Ureter (tissue), 1 donor: Measurements from ENCODE around the gene AKT1S1. TPM values are rescaled to one million over a fixed set of nuclear protein-coding genes. Genes with fewer than 3 reads are reported as not detected.

ENCODE experiments used
- DNase-seq: peaks from one replicate; pipeline ENCODE4 v3.0.0-alpha.2; 2020; ENCODE audit warnings: low spot score
- total RNA-seq: library from RNA; stranded (reverse); gene quantifications from one replicate; pipeline ENCODE4 v1.2.4, GENCODE V29; 2023
- donor health status: DM: yes; HTN: yes; CAD: no.

AKT1S1 gene
- total RNA-seq, 1 donor from 2014 or later: 32.8 TPM

DNA sequence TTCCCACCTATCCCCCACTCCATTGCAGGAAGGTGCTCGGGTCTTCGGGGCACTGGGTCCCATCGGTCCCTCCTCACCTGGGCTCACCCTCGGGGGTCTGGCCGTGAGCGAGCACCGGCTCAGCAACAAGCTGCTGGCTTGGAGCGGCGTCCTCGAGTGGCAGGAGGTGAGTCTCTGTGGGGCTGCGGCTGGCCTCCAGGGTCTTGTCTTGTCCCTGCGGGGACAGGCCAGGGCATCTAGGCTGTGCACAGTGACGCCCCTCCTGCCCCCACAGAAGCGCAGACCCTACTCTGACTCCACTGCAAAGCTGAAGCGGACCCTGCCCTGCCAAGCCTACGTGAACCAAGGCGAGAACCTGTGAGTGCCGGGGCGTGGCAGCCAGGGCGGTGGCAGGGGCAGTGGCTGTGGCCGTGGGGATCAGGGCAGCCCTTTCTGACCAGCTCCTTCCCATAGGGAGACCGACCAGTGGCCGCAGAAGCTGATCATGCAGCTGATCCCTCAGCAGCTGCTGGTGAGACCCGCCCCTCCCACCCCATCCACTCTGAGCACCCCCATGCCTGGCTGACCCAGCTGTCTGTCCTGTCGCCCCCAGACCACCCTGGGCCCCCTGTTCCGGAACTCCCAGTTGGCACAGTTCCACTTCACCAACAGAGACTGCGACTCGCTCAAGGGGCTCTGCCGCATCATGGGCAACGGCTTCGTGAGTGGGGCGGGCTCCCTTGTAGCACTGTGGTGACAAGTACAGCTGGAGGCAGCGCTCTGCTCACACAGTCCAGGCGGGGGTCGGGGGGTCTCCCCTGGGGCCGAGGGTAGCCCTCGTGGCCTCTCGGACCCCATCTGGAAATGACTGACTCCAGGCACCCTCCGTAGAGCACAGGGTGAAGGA, 22.5 kb downstream of the AKT1S1 start:
- DNase-seq: no peak

DNA sequence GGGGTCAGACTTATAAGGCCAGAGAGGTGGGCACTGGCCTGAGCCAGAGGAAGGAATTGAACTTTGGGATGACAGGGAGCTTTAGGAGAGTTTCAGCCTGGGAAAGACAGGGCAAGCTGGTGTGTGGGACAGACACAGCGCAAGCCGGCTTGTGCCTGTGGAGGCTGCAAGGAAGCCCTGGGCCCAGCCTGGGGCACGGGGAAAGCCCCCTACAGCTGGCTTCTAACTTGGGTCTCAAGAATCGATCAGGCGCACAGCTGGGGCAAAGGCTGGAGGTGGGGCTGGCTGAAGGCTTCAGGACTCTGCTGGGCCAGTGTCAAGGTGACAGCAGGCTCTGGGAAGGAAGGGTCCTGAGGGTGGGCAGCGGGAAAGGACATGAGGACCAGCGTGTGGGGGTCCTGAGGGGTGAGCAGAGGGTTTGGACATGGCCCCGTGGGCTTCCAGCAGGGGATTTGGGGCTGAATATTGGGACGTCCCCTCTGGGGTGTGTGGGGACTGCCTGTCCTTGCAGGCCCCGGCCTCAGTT, 23.2 kb downstream of the AKT1S1 start:
- DNase-seq: no peak

DNA sequence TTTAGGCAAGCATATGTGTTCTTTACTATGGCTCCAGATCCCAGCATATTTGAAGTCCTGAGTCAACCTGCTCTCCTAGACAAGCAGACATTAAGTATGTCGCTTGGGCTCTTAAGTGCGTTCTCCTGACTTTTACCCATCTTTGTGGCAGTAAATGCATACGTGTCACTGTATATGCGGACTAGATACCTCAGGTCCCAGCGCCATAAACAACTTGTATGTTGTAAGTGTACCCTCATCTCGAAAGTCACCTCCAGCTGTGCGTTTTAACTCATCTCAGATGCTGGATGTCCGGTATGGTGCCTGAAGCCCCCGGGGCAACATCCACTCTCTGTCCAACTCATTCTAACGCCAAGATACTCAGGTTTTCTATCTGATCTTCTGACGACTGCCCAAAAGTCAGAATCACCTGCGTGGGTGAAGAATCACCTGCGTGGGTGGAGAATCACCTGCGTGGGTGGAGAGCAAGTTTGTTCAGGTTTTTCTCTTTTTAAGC, 24.5 kb downstream of the AKT1S1 start:
- no peak for DNase-seq

DNA sequence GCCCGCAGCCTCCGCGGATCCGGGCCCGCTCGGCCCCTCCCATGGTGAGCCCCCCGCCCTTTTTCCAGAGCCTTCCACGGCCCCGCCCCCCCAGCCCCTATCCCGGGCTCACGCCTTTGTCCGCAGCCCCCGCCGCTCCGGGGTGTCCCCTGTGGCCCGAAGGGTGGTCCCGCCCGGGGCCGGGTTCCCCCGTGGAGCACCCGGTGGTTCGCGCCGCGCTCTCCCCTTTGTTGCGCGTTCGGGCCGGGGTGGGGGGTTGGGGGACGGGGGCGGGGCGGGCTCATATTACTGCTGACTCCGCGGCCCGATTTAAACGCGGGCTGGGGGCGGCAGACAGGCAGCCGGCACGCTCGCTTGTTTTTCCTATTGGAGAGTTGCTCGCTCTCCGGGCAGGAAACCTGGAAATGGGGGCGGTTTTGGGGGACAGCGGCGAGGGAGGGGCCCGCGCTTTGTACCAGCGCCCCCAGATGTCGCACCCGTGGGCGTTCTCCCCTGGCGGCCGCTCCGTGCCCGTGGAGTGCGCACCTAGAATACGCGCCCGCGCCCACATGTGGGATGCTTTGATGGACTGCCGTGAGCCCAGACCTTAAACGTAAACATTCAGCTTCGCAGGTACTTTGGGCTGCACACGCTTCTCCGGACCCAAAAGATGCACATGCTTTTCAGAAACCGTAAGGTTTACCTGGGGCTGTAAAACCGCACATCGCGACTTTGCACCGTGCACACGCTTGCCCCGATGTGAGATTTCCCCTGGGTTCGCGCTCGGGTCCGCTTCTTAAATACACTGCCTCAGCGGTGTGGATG, 25.5 kb downstream of the AKT1S1 start:
- peak; percentile 60 for DNase-seq

DNA sequence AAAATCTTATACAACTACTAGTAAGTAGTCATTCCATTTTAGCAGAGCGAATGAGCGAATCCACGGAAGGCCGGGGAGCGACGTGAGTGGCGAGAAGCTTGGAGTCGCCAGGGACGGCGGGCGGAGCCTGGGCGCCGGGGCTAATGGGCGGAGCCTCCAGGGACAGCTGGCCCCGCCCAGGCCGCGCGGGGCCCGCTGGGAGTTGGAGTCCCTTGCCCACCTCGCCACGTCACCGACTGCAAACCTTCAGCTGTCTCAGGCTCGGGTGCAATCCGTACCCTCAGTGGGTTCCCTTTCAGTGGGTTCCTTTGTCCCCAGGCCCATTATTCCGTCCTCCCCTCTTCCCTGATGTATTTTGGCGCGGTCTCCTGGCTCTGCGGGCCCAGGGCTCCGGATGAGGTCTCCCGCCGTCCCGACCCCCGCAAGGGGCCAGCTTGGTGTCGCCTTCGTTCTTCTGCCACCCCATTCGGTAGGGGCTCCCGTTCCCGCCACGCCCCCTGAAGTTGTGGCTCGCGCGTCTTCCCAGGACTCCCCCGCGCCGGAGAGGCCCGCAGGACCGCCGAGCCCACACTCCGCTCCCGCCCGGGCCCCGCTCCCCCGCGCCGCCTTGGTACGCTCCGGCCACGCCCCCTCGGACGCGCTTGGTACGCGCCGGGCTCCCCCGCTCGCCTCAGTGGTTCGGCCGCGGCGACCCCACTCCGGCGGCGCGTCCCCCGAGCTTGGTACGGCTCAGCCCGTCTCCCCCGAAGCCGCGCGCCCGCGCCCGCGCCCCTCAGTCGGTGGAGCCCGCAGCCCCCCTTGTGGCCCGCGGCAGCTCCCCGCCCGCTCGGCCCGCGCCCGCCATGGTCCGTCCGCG, 26.4 kb downstream of the AKT1S1 start, which contains the start of gene PTOV1:
Gene PTOV1 (plus strand): TSS at position 673 of the 856 bp plus-strand sequence.
- peak; percentile 90 for DNase-seq

- DNase-seq: no peak
Measured at GRCh38 chr19:49850221-49850486, 27.0 kb downstream of the AKT1S1 start.

DNA sequence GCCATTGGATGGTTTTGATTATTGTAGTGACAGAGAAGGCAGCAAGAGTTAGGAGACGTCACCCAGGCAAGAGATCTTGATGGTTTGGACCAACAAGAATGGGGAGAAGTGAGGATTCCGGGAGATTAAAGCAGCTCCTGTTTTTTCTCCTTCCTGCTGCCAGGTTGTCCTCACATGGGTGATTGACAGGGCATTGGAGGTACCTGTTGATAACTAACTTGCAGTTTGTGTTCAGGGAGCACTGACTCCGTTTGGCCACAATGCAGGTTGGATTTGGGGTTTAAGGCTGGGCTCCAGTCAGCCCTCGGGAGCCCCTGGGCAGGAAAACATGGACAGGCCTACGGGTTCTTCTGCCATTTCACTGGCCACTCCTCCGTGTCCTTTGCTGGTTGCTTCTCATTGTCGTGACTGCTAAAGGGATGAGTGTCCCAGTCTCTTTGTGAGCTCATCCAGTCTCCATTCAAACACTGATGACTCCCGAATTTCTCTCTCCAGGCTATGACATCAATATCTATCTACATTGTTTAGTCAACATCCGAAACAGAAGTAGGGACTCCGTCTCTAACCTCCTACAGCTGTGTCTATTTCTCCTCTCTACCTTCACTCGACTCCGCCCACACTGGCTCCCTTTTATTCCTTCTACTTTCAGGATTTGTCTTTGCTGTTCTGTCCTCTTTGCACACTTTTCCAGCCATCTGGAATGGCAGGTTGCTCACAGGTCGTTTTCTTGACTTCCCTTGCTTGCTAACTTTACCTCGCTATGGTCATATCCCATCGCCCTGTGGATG, 27.5 kb downstream of the AKT1S1 start:
- no peak for DNase-seq

DNA sequence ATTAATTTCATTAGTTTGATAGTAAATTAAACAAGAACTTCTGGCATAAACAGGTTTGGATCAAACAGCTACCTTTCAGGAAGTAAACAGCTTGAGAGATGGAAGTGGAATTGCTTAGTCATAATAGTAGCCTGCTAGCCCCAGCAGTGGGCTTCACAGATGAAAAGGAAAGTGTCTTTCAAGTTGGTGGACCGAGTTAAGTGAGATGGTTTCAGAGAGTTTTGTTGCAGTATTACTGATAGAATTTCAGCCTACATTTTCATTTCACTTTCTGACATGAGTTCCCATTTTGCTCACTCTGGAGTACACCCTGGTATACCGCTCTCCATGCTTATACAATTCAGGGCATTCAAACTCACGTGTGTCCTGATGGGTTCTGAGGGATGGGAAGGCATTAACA, 28.2 kb downstream of the AKT1S1 start:
- DNase-seq: no peak

DNA sequence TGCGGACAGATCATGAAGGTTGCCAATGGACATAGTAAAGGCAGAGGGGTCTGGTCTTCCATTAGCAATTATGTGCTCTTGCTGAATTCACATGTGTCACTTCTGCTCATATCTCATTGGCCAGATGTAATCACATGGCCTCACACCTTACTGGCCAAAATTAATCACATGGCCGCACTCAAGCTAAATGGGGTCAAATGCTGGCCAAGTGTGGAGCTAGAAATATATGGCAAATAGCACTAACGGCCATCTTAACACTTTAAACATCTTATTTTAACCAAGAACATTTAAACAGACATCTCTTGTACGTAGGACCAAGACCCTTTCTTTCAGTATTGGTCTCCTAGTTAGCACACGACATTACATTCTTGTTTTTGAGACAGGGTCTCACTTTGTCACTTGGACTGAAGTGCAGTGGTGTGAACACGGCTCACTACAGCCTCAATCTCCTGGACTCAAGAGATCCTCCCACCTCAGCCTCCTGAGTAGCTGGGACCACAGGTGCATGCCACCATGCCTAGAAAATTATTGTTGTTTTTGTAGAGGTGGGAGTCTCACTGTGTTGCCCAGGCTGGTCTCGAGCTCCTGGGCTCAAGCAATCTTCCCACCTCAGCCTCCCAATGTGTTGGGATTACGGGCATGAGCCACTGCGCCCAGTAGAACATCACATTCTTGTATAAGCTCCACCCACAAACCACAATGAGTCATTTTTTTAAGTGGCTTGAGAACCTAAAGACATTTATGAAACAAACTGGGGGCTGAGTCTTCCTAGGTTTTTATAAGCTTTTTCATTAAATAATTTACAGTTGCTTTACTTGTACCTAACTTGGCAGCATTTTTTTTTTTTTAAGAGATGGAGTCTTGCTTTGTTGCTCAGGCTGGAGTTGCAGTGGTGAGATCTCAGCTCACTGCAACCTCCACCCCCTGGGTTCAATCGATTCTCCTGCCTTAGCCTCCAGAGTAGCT, 29.1 kb downstream of the AKT1S1 start:
- no peak for DNase-seq

GRCh38 chr19:49846408-49846807, 30.7 kb downstream of the AKT1S1 start:
- DNase-seq: no peak

DNA sequence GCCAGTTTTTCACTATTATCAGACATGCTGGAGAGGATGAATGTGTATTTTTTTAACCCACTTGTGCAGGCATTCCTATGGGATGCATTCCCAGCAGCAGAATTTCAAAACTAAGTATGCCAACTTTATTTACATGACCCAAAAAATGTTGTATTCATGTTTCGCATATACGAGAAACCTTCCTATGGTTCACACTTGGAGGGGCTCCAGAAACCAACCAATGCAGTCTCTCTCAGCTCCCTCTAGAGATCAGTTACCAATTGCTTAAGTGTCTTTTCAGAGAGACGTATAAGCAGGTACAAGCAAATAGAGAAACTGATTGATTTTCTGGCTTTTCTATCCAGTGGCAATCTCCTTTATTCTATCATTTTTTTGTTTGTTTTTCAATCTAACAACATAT, 31.7 kb downstream of the AKT1S1 start:
- no peak for DNase-seq

DNA sequence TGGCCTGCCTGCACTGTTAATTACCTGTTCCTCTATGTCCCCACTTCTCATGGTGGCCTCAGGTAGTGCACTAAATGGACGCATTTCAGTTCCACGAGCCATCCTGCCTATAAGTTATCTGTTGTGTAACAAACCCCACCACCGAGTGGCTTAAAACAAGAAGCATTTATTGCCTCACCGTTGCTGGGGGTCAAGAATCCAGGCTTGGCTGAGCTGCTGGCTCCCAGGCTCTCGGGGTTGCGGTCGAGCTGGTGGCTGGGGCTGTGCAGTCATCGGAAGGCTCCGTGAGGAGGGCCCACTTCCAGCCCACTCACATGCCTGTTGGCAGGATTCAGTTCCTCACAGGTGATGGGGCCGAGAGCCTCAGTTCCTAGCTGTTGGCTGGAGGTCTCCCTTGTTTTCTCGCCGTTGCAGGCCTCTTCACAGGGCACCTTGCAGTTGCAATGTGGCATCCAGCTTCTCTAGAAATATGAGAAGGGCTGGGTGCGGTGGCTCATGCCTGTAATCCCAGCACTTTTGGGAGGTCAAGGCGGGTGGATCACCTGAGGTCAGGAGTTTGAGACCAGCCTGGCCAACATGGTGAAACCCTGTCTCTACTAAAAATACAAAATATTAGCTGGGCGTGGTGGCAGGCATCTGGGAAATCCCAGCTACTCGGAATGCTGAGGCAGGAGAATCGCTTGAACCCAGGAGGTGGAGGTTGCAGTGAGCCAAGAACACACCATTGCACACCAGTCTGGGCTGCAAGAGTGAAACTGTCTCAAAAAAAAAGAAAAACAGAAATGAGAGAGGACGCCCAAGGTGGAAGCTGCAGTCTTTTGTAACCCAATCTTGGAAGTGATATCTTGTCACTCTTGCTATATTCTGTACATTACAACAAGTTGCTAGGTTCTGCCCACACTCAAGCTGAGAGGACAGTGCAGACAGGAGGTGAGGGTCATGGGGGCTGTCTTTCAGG, 32.7 kb downstream of the AKT1S1 start:
- no peak for DNase-seq

DNA sequence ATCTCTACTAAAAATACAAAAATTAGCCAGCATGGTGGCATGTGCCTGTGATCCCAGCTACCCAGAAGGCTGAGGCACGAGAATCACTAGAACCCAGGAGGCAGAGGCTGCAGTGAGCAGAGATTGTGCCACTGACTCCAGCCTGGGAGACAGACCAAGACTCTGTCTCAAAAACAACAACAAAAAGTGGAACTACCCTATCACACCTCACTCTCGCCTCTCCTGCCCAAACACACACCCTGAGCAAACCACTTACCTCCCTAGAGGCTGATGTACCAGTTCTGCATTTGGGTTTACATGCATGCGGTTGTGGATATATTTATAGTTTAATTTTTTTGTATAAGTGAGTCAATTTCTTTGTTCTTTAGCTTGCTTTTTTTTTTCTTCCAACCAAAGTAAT, 33.9 kb downstream of the AKT1S1 start:
- DNase-seq: no peak

GRCh38 chr19:49840736-49841249, 36.4 kb downstream of the AKT1S1 start:
- no peak for DNase-seq

GRCh38 chr19:49840321-49840720, 36.8 kb downstream of the AKT1S1 start:
- no peak for DNase-seq

GRCh38 chr19:49839713-49840112, 37.4 kb downstream of the AKT1S1 start:
- DNase-seq: no peak

DNA sequence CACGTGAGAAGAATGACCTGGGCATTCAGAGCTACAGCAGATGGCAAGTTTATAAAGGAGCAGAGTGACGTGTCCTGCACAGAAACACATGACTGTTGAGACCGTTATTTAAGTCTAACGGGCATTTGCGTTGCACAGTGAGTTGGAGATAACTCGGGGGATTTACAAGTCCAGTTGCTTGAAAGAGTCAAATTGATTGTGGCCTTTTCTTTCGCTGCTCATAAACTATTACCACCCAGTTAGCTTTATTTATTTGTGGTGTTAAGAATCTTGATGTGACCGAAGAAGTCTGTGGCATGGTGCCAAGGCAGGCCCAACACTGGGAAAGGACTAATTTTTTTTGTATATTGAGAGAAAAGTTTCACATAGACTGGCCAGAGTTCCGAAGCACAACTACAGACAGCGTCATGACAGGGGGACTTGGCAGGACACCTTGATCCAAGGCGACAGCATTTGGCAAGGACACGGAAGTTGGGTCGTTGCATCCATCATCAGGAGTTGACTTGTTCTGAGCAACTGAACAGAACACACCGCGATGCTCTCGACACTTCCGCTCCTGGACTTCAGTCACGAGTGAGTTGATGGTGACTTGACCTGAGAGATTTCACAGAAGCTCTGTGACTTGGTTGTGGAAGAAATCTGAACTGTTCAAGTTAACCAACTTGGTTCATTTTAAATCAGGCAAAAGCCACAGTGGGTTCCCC, 38.1 kb downstream of the AKT1S1 start:
- DNase-seq: no peak

DNA sequence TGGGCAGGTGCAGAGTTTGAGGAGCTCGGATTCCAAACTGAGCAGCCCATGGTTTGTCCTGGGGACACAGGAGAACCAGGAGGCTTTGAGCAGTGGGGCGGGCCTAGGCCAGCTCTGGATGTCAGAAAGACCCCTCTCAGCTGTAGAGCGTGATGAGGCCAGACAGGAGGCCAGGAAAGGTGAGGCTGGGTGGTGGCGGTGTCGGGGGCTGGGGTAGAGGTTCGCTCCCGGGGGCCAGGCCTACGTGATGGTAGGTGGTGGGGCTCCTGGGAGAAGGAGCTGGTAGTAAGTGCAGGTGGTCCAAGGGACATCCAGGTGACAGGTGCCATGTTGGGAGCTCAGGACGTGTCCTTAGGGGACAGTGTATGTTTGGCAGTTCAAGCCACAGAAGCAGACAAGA, 39.7 kb downstream of the AKT1S1 start:
- DNase-seq: no peak
